ENCODE measurements around the gene GOLGA6L7.

- TF ChIP-seq TEAD4 (IDR thresholded peaks at IDR 0.05; ENCODE audit: low read length) = no peak
- no peak for TF ChIP-seq TEAD4 (CRISPR knock-in tag; IDR thresholded peaks at IDR 0.05; ENCODE audit: borderline replicate concordance)
- no peak for TF ChIP-seq SIN3B (IDR thresholded peaks at IDR 0.05; ENCODE audit: low read depth)
- no peak for TF ChIP-seq ZBTB2 (IDR thresholded peaks at IDR 0.05)
- no peak for TF ChIP-seq TOE1 (IDR thresholded peaks at IDR 0.05; ENCODE audit: borderline replicate concordance)
- TF ChIP-seq TOE1 (CRISPR knock-in tag; IDR thresholded peaks at IDR 0.05; ENCODE audit: borderline replicate concordance, low read depth) = no peak
- TF ChIP-seq CTCF (IDR thresholded peaks at IDR 0.05 in 2 of 3, conservative IDR thresholded peaks at IDR 0.05 in 1 of 3; ENCODE audit: insufficient read depth in 2 of 3, low read depth in 1 of 3, low read length in 3 of 3) = no peak
- no peak for TF ChIP-seq MNT (conservative IDR thresholded peaks at IDR 0.05)
- no peak for TF ChIP-seq ZBTB7A (IDR thresholded peaks at IDR 0.05; ENCODE audit: borderline replicate concordance, control insufficient read depth, low read depth, low read length)
- no peak for TF ChIP-seq HMGXB4 (CRISPR knock-in tag; IDR thresholded peaks at IDR 0.05)
- TF ChIP-seq SP2 (IDR thresholded peaks at IDR 0.05; ENCODE audit: extremely low read depth, low read depth, low read length, poor library complexity, severe bottlenecking) = no peak
- TF ChIP-seq ATF3 (IDR thresholded peaks at IDR 0.05) = no peak
- no peak for TF ChIP-seq ATF3 (CRISPR knock-in tag; conservative IDR thresholded peaks at IDR 0.05)
- no peak for TF ChIP-seq ZFP30 (CRISPR knock-in tag; IDR thresholded peaks at IDR 0.05; ENCODE audit: borderline replicate concordance)
- TF ChIP-seq KDM1A (IDR thresholded peaks at IDR 0.05) = no peak
- TF ChIP-seq ZNF318 (IDR thresholded peaks at IDR 0.05; ENCODE audit: borderline replicate concordance in 1 of 2, low read depth in 1 of 2) = no peak
- no peak for TF ChIP-seq USF2 (CRISPR knock-in tag; IDR thresholded peaks at IDR 0.05)
Observed at GRCh38 chr15:28868744-28869345, 20.4 kb upstream of the GOLGA6L7 start.

Measured in K562 (cell line).